Left hindlimb (tissue), 1 donor: ENCODE measurements around the gene CRIP1.

Experiments used
- DNase-seq: peaks from one replicate; pipeline ENCODE4 v3.0.0-alpha.2; 2018

The CRIP1 gene

GRCh38 chr14:105519946-105520698 lies 33.4 kb downstream of the CRIP1 start:
- DNase-seq = no peak

- no peak for DNase-seq
Observed at GRCh38 chr14:105525326-105525725, 38.6 kb downstream of the CRIP1 start.

GRCh38 chr14:105525861-105526775 lies 39.4 kb downstream of the CRIP1 start, which contains the start of gene TMEM121:
Gene TMEM121, plus strand, starts transcription at chr14:105526583. Its CDS starts 2,252 bp downstream, at chr14:105528835.
- no peak for DNase-seq

GRCh38 chr14:105526776-105527380 lies 40.2 kb downstream of the CRIP1 start:
- DNase-seq = no peak

- DNase-seq = no peak
Observed at GRCh38 chr14:105527381-105527825, 40.7 kb downstream of the CRIP1 start.

- DNase-seq = peak; percentile 83
Observed at GRCh38 chr14:105527826-105528585, 41.3 kb downstream of the CRIP1 start.

GRCh38 chr14:105528586-105529318 lies 42.1 kb downstream of the CRIP1 start:
- DNase-seq = no peak

- DNase-seq = no peak
Observed at GRCh38 chr14:105529319-105529568, 42.6 kb downstream of the CRIP1 start.

- DNase-seq = no peak
Observed at GRCh38 chr14:105529569-105530284, 43.0 kb downstream of the CRIP1 start.

- no peak for DNase-seq
Observed at GRCh38 chr14:105530285-105531087, 43.8 kb downstream of the CRIP1 start.

GRCh38 chr14:105531088-105531893 lies 44.6 kb downstream of the CRIP1 start:
- no peak for DNase-seq

GRCh38 chr14:105531894-105532623 lies 45.4 kb downstream of the CRIP1 start:
- DNase-seq = no peak

GRCh38 chr14:105532735-105533141 lies 46.1 kb downstream of the CRIP1 start:
- DNase-seq = peak; percentile 52

- DNase-seq = no peak
Observed at GRCh38 chr14:105533391-105533790, 46.7 kb downstream of the CRIP1 start.

- DNase-seq = no peak
Observed at GRCh38 chr14:105533811-105534498, 47.3 kb downstream of the CRIP1 start.

GRCh38 chr14:105534586-105534985 lies 47.9 kb downstream of the CRIP1 start:
- DNase-seq = no peak

- no peak for DNase-seq
Observed at GRCh38 chr14:105536051-105536450, 49.4 kb downstream of the CRIP1 start.
